Peyer's patch (tissue), 4 donors: Measurements from ENCODE around the gene SERTAD1.

Source experiments
- CTCF ChIP-seq, 6 experiments: fragments of 450-650 bp in 4 of 6; fragments of 200-600 bp in 2 of 6; sonication (generic) in 1 of 6; IDR thresholded peaks; one replicate each; pipeline ENCODE4 v1.5.1; 2017 to 2019; ENCODE audit warnings: antibody characterized with exemption in 6 of 6, mild to moderate bottlenecking in 3 of 6, moderate library complexity in 1 of 6
- POLR2A ChIP-seq, 2 donors: fragments of 450-650 bp; IDR thresholded peaks; one replicate each; pipeline ENCODE4 v1.5.1; 2017; ENCODE audit warnings: antibody characterized with exemption in 2 of 2, mild to moderate bottlenecking in 2 of 2, moderate library complexity in 2 of 2

GRCh38 chr19:40450664-40451063, 24.9 kb upstream of the SERTAD1 start:
- no peak for TF ChIP-seq CTCF (IDR thresholded peaks at IDR 0.05)
- no peak for TF ChIP-seq POLR2A (IDR thresholded peaks at IDR 0.05)
